GM19239 (cell line): Measurements from ENCODE around the gene TBL1XR1.

ENCODE experiments used
- DNase-seq: peaks from one replicate; pipeline ENCODE4 v3.0.0; 2011; ENCODE audit warnings: low spot score; ENCODE audit not compliant: insufficient read length
- FAIRE-seq: peaks from 2 replicates; lab custom pipeline; 2011; peaks lifted over from hg19 to GRCh38; lab: Jason Lieb, UNC

Gene TBL1XR1

DNA sequence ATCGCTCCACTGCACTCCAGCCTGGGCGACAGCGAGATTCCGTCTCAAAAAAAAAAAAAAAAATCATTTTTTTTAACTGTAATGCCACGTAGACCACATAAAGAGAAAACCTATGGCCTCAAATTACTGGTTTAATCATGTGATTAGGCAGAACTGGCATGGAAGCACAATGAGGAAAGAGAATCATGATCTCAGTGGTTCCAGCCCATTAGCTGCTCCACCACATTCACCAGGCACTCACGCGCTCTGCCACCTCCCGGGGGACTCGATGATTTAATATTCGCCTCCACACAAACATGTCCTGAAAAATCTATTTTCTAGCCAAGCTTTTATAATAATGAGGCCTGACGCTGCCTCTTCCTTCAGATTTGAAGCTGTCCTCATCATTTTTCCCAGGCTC is 204.7 kb downstream of the TBL1XR1 start:
- FAIRE-seq = no peak
- no peak for DNase-seq

DNA sequence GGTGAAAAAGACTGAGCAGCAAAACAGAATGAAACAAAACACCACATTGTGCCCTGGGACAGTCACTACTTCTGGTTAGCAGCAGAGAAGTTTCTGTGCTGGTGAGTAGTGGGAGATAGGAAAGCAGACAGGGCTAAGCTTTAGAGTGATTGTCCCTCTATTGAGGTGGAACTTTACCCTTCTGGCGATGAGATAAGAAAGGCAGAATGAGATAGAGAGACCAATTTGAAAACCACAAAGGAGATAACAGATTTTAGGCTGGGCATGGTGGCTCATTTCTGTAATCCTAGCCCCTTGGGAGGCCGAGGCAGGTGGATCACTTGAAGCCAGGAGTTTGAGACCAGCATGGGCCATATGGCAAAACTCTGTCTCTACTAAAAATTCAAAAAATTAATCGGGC is 208.5 kb downstream of the TBL1XR1 start:
- FAIRE-seq = no peak
- no peak for DNase-seq

DNA sequence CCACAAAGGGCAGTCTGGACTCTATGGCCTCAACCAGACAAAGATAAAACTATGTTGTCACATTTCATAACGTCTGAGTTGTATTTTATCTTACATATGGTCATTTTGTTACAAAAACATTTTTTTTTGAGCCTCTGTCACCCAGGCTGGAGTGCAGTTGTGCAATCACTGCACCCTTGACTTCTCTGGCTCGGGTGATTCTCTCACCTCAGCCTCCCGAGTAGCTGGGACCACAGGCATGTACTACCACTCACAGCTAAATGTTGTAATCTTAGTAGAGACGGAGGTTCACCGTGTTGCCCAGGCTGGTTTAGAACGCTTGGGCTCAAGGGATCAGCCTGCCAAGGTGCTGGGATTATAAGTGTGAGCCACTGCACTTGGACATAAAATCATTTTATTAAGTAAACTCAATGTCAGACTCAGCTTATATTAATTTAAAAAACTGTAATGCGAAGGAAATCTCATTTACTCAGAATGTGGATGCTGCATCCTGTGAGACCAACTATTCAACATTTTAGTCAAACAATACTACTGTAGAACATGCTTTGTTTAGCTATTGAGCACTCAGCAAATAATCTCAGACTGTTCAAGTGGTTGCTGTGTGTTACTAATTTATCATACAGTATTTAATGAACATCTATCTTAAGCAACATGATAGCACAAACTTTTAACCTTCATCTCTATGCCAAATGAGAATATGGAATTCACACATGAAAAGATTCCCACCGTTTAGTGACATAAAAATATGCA is 209.2 kb downstream of the TBL1XR1 start:
- FAIRE-seq = no peak
- no peak for DNase-seq

DNA sequence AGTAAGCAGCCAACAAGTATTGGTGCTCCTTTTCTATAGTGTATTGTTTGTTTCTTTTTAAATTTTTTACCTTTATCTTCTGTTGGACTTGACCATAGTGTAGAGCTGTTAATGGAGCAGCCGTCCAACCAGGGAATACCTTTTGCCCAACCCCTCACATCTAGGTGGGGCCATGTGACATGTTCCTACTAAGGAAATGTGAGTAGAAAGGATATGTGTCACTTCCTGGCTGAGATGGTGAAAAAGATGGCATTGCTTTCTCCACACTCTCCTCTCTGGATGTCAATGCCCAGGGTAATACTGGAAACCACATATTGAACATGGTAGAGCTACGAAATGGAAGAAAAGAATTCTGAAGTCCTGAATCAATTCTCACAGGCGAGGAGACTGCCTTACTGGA is 218.8 kb downstream of the TBL1XR1 start:
- DNase-seq (no peak), FAIRE-seq (no peak)

DNA sequence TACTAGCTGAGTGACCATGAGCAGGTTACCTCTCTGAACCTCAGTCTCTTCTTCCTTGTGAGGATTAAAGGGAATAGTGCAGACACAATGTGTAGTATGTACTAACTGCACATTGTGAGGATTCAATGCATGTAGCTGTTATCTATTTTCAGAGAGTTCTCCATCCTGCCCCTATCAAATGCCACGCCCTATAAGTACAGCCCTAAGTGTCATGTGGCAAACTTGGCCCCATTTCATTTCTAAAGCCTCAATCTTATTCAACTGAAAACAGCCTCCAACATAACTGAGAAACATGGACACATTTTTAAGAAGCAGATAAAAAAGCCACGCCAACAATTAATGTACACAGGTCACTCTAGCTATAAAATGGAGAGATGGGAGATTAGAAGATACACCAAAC is 220.0 kb downstream of the TBL1XR1 start:
- FAIRE-seq (no peak), DNase-seq (no peak)

DNA sequence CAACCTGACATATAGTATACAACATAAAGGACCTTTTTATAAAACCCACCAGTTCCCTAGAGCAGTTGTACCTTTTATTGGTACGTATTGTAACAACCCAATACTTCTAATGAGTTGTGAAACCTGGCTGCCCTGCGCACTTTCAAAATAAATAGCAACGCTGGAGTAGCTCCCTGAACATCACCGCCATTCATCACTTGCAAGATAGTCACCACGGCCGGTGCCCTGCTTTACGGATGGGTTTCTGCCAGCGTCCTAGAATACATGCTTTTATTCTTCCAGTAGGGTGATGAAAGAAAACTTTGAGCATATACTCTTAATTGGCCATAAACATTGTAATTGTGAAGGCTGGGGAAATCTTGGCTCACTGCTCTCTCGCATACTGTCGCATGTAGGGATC is 220.7 kb downstream of the TBL1XR1 start:
- DNase-seq (no peak), FAIRE-seq (no peak)

DNA sequence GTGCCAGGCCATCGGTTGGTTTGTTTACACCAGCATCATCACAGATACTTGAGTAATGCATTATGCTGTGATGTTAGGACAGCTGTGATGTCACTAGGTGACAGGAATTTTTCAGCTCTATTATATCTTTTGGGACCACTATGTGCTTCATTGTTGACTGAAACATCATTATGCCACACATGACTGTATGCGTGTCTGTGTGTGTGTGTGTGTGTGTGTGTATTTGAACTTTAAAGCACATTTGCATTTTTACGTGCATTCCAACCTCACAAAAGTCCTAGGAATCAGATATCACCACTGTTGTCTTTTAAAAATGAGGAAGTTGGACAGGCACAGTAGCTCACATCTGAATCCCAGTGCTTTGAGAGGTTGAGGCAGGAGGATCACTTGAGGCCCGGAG is 223.0 kb downstream of the TBL1XR1 start:
- no peak for FAIRE-seq
- no peak for DNase-seq

DNA sequence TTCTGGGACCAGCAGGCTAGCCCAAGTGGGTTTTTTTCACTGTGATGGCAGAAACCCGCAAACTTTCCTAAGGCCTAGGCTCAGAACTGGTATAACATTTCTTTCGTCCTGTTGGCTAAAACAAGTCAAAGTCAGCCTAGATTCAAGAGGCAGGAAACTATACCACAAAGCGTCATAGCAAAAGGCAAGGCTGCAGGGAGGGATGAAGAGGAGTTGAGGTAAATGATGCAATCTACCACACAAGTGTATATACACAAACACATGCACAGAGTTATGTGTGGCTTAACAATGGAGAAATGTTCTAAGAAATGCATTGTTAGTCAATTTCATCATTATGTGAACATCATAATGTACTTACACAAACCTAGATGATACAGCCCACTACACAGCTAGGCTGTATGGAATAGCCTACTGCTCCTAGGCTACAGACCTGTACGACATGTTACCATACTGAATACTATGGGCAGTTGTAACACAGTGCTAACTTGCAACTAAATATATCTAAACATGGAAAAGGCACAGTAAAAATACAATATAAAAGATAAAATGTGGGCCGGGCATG is 225.6 kb downstream of the TBL1XR1 start:
- FAIRE-seq (no peak), DNase-seq (no peak)

DNA sequence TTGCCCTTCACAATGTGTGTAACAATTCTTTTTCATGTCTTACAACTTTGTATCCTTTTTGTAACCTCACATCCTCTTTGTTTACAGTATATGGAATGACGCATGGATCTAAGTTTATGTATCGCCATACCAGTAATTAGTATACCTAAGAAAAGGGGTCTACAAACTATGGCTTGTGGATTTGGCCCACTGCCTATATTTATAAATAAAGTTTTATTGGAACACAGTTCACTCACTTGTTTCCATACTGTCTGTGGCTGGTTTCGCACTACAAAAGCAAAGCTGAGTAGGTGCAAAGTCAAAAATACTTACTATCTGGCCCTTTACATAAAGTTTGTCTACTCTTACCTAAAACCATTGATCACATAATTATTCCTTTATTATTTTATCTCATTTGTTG is 226.5 kb downstream of the TBL1XR1 start:
- FAIRE-seq (no peak), DNase-seq (no peak)

DNA sequence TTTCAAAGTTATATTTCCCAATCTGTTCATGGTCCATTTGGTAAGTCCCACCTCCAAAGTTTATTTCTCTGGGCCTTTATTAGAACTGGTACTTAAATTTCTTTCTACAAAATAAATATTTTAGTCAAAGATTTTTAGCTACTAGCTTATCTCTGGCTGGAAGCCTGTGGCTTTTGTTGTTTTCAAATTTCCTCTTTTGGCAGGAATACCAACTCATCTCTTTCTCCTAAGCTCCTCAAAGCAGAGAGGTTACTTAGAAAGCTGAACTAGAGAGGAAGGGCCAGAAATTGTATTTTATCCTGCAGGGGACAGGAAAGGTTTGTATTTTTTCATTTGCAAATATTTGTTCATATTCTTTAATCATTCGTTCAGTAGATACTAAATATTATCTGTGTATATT is 227.8 kb downstream of the TBL1XR1 start:
- DNase-seq (no peak), FAIRE-seq (no peak)
